HG03060 (cell line): ENCODE data around the gene DCAF7.

Experiments
- ATAC-seq: cut with Tn5 transposase; IDR thresholded peaks from one replicate; pipeline ENCODE4 v1.9.1; 2021; ENCODE audit warnings: low read depth, moderate number of reproducible peaks; ENCODE audit not compliant: unreplicated experiment

Gene DCAF7

GRCh38 chr17:63579633-63580032 lies 29.4 kb downstream of the DCAF7 start:
- no peak for ATAC-seq

DNA sequence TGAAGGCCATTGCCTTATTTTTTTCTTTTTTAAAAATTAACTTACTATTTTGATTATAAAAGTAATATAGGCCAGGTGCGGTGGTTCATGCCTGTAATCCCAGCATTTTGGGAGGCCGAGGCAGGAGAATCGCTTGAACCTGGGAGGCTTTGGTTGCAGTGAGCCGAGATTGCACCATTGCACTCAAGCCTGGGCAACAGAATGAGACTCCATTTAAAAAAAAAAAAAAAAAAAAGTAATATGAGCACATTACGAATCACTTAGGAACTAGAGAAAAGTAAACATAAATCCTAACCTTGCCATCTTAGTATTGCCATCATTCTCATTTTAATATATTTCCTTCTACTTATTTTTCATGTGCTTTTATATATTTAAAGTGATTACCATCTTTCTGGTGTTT lies 37.5 kb downstream of the DCAF7 start:
- ATAC-seq: no peak

DNA sequence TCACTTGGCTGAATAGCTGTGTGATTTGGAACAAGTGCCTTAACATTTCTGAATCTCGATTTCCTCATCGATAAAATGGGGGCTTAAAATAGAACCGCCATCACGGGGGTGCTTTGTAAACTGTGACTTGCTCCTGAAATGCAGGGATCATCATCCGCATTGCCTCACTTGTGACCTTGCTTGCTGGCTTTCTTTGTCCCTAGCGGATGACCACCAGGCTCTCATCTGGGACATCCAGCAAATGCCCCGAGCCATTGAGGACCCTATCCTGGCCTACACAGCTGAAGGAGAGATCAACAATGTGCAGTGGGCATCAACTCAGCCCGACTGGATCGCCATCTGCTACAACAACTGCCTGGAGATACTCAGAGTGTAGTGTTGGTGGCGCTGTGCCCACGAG lies 38.5 kb downstream of the DCAF7 start:
- no peak for ATAC-seq

DNA sequence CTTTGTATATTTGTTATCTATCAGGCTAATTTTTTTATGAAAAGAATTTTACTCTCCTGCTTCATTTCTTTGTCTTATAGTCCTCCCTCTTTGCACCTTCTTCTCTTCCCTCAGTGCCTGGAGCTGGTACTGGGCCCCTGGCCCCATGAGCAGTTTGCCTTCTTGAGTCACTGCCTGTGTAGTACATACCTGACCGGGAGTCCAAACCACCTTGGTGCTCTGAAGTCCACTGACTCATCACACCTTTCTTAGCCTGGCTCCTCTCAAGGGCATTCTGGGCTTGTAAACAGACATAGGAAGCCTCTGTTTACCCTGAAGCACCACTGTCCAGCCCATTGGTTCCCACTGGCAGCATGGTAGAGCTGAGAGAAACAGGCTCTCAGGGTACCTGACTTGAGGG lies 39.4 kb downstream of the DCAF7 start:
- ATAC-seq: no peak

- ATAC-seq: no peak
Measured at GRCh38 chr17:63592797-63593196, 42.5 kb downstream of the DCAF7 start.

DNA sequence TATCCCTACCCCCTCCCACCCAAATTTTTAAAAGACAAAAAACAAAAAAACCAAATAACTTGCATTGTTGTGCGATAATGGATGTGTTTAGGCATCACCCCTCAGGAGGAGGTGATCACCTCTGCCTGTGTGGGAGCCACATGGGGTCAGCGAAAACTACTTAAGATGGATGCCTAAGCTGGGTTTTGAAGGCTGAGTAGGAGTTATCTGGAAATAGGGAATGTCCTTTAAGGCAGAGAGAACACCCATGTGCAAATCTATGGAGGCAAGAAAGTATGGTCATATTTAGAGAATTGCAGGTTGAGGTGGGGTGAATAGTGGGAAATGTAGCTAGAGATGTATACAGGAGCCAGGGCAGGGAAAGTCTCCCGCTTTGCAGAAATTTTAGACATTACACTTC lies 44.9 kb downstream of the DCAF7 start:
- ATAC-seq: no peak

- ATAC-seq: no peak
Measured at GRCh38 chr17:63596856-63597586, 46.7 kb downstream of the DCAF7 start.

- ATAC-seq: no peak
Measured at GRCh38 chr17:63598281-63598680, 48.0 kb downstream of the DCAF7 start.

DNA sequence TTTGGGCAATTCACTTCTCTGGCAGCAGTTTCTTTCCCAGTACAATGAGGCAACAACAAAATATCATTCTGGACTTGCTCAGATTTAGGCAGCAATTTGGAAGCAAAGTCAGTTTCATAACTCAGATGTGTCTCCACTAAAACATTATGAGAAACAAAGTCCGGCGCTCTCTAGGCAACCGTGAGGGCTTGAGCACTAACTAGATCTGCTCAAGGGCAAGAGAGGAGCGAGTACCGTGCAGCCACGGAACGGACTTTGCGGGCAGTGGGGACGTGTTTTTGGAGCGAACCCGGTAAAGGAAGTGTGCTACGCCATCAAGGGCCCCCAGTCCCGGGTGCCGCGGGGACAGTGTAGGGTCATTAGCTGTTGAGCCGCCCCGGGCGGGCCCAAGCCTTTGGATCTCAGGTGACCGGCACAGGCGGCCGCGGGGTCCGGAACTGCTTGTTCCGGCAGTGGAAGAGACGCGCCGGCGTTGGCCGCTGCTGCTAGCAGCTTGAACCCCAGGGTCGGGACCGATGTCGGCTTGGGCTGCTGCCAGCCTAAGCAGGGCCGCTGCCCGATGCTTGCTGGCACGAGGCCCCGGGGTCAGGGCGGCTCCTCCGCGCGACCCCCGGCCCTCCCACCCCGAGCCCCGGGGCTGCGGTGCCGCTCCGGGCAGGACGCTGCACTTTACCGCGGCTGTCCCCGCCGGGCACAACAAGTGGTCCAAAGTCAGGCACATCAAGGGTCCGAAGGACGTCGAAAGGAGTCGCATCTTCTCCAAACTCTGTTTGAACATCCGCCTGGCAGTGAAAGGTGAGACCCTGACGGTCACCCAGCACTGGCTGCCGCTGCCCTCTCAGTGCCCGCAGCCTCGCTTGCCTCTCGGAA lies 50.5 kb downstream of the DCAF7 start, which contains the start of gene TACO1:
Gene TACO1, plus strand, starts transcription at position 327 of the 870 bp plus-strand sequence. Its CDS starts 189 bp downstream, at position 516.
- peak; percentile 82 for ATAC-seq

DNA sequence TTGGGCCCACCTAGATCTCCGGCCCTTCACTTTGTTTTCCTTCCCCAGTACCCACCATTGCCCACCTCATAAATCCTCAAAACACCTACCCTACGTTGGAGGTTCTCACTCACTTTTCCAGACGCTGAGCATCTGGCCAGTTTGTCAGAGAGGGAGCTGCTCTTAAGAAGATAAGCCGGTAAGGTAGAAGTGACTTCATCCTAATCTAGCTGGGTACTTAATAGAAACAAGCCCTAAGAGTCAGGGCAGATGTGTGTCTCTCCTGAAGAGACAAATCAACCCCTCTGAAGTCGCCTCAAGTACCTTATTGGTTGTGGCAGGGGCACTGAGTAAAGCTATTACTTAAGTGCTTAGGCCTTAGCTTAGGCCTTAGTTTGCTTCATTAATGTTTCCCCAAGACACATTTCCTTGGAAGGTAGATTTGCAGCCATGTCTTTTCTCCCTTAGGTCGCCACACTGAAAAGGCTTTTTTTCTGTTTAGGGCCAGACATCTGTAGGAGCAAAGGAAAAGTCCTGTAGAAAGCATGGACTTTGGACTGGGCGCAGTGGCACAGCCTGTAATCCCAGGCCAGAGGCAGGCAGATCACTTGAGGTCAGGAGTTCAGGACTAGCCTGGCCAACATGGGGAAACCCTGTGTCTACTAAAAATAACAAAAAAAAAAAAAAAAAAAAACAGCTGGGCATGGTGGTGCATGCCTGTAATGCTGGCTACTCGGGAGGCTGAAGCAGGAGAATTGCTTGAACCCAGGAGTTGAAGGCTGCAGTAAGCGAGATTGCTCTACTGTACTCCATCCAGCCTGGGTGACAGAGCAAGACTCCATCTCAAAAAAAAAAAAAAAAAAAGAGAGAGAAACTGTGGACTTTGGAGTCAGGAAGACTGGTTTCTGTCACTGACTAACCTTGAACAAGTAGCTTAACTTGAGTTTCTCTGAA lies 51.4 kb downstream of the DCAF7 start:
- no peak for ATAC-seq

GRCh38 chr17:63609816-63610573 lies 59.7 kb downstream of the DCAF7 start:
- ATAC-seq: no peak

DNA sequence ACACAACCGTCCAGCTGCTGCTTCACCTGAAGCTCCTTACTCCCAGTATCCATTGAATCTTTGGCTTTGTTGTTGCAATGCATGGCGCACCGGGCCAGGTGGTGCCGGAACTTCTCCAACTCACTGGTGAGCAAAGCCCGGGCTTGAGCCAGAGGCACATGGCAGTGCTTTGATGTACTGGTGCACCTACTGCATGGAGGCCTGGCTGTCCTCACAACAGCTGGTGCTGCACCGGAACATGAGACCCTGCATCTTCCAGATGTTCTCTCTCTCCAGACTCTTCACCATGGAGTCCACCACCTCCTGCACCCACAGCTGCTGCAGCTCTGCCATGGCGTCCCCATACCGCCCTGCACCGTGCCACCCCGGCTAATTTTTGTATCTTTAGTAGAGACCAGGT lies 60.6 kb downstream of the DCAF7 start:
- no peak for ATAC-seq

DNA sequence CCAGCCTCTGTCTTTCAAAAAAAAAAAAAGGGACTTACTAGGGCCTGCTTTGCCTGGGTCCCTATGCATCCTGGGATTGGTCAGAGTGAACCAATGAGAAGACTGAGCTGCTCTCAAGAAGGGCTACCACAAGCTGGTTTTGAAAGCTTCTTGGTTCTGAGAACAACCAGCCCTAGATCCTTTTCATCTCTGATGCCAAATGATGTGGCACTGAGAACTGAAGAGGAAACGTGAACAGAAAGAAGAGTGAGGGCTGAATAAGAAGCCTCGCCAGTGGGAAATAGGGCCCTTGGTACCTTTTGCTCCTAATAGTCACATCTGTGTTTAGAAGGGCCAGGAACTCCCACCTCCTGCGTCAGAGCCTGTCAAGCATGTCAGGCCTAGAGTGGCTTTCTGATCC lies 61.1 kb downstream of the DCAF7 start:
- no peak for ATAC-seq

- no peak for ATAC-seq
Measured at GRCh38 chr17:63613663-63614062, 63.4 kb downstream of the DCAF7 start.

GRCh38 chr17:63621229-63621683 lies 71.0 kb downstream of the DCAF7 start:
- ATAC-seq: no peak

DNA sequence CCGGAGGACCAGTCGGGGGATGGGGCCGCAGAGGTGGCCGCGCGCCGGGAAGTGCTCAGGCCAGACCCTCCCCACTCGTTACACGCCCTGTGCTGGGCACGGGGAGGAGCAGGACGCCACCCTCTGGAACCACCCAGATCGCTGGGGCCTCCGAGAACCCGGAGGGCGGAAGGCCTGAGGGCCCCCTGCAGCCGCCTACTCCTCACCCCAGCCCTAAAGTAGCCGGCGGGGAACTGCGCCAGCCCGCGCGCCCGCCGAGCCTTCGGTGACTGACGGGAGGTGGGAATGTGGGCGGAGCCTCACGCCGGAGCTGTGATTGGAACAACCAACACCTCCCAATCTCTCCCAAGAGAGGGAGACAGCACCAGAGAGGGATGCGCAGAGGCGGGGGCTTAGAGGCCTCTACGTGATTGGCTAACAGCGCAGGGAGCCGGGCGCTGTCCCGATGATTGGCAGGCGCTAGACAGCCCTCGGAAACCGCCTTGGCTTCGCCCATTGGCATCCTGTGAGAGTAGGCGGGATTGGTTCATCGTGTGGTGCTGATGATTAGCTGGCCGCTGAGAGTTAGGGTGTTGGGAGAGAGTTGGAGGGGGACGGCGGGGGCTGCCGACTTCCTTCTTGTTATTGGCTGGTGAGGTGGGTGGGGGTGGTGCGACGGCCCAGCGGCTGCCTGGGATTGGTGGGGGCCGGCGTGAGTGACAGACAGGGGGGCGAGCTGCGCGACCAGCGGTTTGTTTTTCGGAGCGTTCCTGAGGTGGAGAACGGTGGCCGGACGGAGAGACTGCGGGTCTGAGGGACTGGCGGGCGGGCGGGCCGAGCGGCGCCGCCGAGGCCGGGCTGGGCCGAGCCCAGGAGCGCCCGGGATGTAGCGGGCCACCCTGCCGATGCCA lies 71.7 kb downstream of the DCAF7 start, which contains the start of gene MAP3K3:
Gene MAP3K3, plus strand, starts transcription at position 734 of the 890 bp plus-strand sequence. CDS start 343 bp downstream, outside the sequence.
- peak; percentile 92 for ATAC-seq

GRCh38 chr17:63622574-63623390 lies 72.5 kb downstream of the DCAF7 start:
- no peak for ATAC-seq
